ENCODE measurements around the gene FAM83D.

Gene FAM83D

GRCh38 chr20:38895098-38895949, 30.9 kb upstream of the FAM83D start:
- no peak for DNase-seq

DNA sequence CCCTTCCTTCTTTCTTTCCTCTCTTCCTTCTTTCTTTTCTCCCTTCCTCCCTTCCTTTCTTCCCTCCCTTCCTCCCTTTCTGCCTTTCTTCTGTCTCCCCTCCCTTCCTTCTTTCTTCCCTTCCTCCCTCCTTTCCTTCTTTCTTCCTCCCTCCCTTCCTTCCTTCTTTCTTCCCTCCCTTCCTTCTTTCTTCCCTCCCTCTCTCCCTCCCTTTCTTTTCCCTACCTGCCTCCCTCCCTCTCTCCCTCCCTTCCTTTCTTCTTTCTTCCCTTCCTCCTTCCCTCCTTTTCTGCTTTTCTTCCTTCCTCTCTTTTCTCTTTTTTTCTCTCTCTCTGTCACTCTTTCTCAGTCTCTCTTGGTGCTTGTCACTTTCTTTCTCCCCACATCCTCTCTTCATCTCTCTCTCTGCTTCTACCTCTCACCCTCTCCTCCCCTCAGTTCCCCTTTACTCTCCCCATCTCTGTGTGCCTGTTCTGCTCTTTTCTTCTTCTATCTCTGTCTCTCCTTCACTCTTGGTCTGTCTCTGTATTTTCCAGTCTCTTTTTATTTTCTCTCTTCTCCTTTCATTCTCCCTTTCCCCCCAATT, 30.1 kb upstream of the FAM83D start:
- DNase-seq = no peak

DNA sequence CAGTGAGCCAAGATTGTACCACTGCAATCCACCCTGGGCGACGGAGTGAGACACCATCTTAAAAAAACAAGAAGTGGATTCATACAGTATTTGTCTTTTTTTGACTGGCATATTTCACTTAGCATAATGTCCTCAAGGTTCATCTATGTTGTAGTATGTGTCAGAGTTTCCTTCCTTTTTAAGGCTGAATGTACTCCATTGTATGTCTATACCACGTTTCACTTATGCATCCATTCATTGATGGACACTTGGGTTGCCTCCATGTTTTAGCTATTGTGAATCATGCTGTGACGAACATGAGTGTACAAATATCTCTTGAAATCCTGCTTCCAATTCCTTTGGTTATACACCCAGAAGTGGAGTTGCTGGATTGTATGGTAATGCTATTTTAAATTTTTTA, 28.9 kb upstream of the FAM83D start:
- DNase-seq = no peak

GRCh38 chr20:38900606-38901005, 25.6 kb upstream of the FAM83D start:
- DNase-seq = no peak

- no peak for DNase-seq
Measured at GRCh38 chr20:38902601-38903000, 23.6 kb upstream of the FAM83D start.

- DNase-seq = no peak
Measured at GRCh38 chr20:38903335-38903734, 22.9 kb upstream of the FAM83D start.

DNA sequence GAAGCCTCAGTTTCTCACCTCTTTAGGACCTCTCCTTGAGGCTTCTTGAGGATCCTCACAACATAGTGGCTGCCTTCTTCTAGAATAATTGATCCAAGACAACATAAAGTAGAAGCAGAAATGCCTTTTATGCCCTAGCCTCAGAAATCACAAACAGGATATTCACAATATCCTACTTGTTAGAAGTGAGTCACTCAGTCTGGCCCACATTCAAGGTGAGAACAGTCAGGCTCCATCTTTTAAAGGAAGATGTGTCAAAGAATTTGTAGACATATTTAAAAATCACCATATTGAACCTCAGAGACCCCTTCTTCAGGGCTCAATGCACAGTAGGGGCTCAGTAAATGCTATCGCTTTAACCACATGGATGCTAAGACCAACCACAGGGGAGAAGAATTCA, 20.8 kb upstream of the FAM83D start:
- no peak for DNase-seq

- DNase-seq = no peak
Measured at GRCh38 chr20:38907918-38908677, 18.1 kb upstream of the FAM83D start.

DNA sequence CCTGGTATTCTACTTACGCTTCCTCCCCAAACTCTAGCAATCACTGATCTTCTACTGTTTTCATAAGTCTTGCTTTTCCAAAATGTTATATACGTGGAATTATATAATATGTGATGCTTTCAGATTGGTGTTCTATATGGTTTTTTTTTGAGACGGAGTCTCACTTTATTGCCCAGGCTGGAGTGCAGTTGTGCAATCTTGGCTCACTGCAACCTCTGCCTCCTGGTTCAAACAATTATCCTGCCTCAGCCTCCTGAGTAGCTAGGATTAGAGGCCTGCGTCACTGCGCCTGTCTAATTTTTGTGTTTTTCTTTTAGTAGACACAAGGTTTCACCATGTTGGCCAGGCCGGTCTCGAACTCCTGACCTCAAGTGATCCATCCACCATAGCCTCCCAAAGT, 10.9 kb upstream of the FAM83D start:
- DNase-seq = no peak

DNA sequence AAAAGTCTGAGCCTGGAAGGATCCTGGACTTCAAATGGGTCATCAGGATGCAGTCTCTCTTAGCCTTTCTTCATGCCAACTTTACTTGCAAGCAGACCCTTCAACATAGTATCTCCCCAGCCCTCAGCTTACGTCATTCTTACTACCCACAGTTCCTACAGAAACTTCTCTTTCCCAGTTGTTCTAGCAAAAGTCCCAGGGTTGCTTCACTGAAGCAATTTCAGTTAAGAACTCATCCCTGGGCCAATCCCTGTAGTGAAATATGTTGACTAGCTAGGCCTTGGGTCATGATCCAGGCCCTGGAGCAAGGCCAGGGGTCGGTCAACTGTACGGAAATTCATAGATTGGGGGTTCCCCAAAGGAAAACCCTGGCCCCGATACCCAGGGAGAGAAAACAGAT, 8.6 kb upstream of the FAM83D start:
- DNase-seq = peak; percentile 61 to 72 (median 72)

GRCh38 chr20:38918172-38918571, 8.0 kb upstream of the FAM83D start:
- no peak for DNase-seq

DNA sequence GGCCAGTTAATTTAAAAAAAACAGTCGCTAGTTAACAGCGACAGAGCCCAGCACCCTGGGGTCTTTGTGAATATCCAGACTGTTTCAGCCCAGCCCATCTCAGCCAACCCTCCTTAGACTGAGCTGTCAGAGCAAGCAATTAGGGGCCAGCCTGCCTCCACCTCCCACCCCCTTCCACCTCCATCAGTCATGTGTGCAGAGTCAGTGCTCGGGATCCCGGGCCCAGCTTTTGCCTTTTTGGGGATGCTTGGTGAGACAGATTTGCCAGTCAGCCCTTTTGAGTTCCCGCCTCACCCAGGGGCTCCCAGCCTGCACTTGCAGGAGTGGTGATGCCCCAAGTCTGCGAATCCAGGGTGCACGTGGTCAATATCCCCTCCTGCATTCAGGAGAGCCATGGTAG, 6.5 kb upstream of the FAM83D start:
- DNase-seq = no peak

DNA sequence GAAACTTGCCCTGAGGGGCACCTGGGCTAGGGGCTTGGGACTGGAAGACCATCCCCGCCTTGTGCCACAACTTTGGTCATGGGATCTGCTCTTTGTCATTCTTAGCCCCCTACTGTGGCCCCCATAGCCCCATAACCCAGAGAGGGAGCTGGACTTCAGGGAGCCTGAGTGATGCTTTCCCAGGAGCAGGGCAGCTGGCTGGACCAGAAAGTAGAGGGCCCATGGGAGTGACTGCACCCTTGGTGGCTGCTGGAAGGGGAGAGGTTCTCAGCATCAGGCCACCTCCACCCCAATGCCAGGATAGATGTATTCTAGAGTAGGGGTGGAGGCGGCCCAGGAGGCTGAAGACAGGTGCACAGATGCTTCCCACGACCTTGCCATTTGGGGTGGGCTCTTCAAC, 5.8 kb upstream of the FAM83D start:
- no peak for DNase-seq

DNA sequence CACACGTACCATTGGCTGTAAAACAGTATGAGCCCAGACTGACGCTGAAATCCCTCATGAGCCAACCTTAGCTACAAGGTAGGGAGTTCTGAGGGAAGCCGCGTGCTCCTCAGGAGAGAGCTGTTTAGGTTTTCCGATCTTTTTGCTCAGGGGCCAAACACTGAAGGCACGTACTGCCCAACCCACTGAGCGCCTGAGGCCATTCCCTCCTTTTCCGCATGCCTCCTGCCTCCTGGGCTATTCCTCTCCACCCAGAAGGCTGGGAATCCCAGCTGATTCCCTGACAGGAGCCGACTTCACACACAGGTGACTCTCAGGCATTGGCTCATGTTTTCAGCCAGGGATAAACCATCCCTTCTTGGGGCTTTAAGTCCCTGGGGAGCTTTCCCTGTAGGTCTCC, 5.4 kb upstream of the FAM83D start:
- DNase-seq = no peak

GRCh38 chr20:38924718-38925117, 1.5 kb upstream of the FAM83D start:
- no peak for DNase-seq

- DNase-seq = no peak
Measured at GRCh38 chr20:38926934-38927616, 858 bp downstream of the FAM83D start.

DNA sequence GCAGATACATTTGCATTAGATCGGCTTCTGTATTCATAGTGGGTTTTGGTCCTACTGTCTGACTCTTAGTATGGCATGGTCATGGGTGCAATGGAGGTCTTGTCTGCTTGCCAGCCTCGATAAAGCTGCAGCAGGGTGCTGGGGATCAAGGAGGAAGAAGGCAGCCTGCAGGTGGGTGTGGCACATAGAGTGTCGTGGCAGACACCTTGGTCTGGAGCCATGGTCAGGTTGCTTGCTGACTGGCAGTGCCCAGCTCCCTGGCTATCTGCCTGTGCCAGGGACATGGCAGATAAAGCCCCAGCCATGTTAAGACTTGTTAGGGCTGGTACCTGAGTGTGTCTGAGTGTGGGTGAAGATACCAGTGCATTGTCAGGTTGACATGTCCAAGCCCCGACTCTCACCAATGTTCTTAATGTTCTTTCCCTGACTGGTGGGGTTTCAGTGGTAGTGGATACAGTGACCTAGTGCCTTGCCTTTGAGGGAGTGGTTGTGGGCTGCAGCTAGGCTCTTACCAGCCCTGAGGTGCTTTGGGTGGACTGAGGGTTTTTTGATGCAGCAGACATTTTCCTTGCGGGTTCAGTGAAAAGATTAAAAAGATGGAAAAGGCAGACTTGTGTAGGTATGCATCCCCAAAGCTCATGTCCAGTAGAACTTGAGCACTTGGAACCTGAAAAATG, 1.8 kb downstream of the FAM83D start:
- no peak for DNase-seq

- no peak for DNase-seq
Measured at GRCh38 chr20:38930242-38930569, 4.0 kb downstream of the FAM83D start.

DNA sequence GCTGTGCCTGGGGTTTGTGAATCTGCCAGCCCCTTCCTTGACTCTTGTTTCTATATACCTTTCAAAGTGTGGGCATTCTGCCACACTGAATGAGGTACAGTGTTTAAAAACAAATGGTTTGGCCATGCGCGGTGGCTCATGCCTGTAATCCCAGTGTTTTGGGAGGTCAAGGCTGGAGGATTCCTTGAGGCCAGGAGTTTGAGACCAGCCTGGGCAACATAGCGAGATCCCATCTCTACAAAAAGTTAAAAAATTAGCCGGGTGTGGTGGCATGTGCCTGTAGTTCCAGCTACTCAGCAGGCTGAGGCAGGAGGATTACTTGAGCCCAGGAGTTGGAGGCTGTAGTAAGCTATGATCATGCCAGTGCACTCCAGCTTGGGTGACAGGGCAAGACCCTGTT, 5.8 kb downstream of the FAM83D start:
- DNase-seq = no peak

- no peak for DNase-seq
Measured at GRCh38 chr20:38932457-38933120, 6.4 kb downstream of the FAM83D start.

- no peak for DNase-seq
Measured at GRCh38 chr20:38934530-38934929, 8.3 kb downstream of the FAM83D start.

DNA sequence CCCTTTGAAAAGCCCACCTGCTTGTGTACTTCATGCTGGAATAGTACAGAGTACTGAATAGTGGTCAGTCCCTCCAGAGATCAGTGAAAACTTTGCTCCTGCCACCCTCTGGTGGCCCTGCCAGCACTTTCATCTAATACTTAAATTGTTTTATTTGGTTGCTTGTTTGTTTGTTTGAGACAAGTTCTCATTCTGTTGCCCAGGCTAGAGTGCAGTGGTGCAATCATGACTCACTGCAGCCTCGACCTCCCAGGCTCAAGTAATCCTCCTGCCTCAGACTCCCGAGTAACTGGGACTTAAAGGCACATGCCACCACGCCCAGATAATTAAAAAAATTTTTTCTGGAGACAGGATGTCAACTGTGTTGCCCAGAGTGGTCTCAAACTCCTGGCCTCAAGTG, 9.1 kb downstream of the FAM83D start:
- DNase-seq = peak; percentile 4 to 24 (median 6)

Measured in suppressor macrophage treated with lipopolysaccharide for 1 hour (primary cell).